ENCODE measurements around the gene TREML2.

DNA sequence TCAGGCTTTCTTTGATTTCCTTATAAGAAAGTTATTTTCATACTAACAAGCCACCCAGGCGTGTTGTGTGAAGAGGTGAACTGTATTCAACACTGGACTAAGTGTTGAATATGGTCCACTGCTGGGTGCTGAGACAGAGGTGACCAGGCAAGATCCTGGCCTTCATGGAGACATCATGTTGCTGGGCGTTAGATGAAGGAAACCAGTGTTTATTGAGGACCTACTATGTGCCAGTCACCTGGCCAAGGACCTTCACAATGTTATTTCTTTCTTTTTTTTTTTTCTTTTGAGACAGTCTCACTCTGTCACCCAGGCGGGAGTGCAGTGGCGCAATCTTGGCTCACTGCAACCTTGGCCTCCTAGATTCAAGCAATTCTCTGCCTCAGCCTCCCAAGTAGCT is 44.9 kb downstream of the TREML2 start:
- TF ChIP-seq CTCF (IDR thresholded peaks at IDR 0.05; ENCODE audit: low read depth, low read length) (no peak), EZH2phosphoT487 (IDR thresholded peaks at IDR 0.05; ENCODE audit: low read depth) (no peak)
